NCI-H2196 treated with DMSO at 0.1 percent for 48 hours (cell line): ENCODE results near the gene PDZD7.

ENCODE experiments used
- DNase-seq: peaks from one replicate; lab custom pipeline; 2025; ENCODE audit not compliant: unreplicated experiment; lab: John Stamatoyannopoulos, UW

PDZD7 gene

GRCh38 chr10:100969187-100970075 is 61.5 kb downstream of the PDZD7 start, which contains the start of gene SEMA4G:
TSS of gene SEMA4G (plus strand) at chr10:100969504. CDS start at chr10:100972913, 3,409 bp downstream.
- DNase-seq: no peak

- no peak for DNase-seq
Measured at GRCh38 chr10:100968863-100969186, 62.1 kb downstream of the PDZD7 start.

- no peak for DNase-seq
Measured at GRCh38 chr10:100968062-100968736, 62.7 kb downstream of the PDZD7 start.

GRCh38 chr10:100967332-100967731 is 63.6 kb downstream of the PDZD7 start:
- no peak for DNase-seq

- no peak for DNase-seq
Measured at GRCh38 chr10:100966887-100967286, 64.0 kb downstream of the PDZD7 start.

- DNase-seq: no peak
Measured at GRCh38 chr10:100965820-100966219, 65.1 kb downstream of the PDZD7 start.

- DNase-seq: no peak
Measured at GRCh38 chr10:100963826-100964225, 67.1 kb downstream of the PDZD7 start.

- no peak for DNase-seq
Measured at GRCh38 chr10:100962351-100963080, 68.4 kb downstream of the PDZD7 start.

- DNase-seq: no peak
Measured at GRCh38 chr10:100960251-100960650, 70.7 kb downstream of the PDZD7 start.
